ENCODE results near the gene ARID3A. TPM values are rescaled to one million over a fixed set of nuclear protein-coding genes. Genes with fewer than 3 reads are reported as not detected.
A peak's percentile ranks its signal among the peaks of the same experiment; 100 is the strongest.

The ARID3A gene
- total and polyA plus RNA-seq, 2 of the 4 experiments (the other 2 are of a cell fraction), result 16.0 to 23.1 TPM

DNA sequence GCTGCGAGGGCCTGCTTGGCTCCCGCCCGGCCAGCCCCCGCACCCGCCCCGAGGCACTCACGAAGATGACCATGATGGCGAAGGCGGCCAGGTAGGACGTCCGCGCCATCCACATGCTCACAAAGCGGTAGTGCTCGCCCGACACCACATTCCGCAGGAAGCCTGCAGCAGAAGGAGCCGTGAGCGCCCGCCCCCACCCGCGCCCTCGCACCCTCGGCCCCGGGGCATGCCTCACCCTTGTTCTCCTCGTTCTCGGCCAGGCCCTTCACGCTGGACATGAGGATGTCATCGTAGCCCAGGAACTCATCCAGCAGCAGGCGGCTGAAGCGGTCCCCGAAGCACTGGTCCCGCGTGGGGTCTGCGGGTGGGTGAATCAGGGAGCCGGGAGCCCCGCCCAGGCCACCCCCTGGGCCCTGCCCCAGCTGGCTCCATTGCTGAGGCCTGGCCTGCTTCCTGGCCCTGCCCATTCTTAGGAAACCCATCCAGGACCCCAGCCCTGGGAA is 86.0 kb downstream of the ARID3A start:
- TF ChIP-seq SMC3 (IDR thresholded peaks at IDR 0.05; ENCODE audit: low read depth, low read length) (no peak), BHLHE40 (IDR thresholded peaks at IDR 0.05; ENCODE audit: low read depth, low read length) (no peak), MAZ (IDR thresholded peaks at IDR 0.05; ENCODE audit: borderline replicate concordance, low read depth, low read length) (no peak), POLR2A (IDR thresholded peaks at IDR 0.05; ENCODE audit: low read depth, low read length) (no peak), RAD21 (IDR thresholded peaks at IDR 0.05; ENCODE audit: low read length) (no peak), RFX5 (IDR thresholded peaks at IDR 0.05; ENCODE audit: low read depth, low read length) (no peak), RCOR1 (IDR thresholded peaks at IDR 0.05; ENCODE audit: insufficient replicate concordance, low read length) (no peak), CEBPB (IDR thresholded peaks at IDR 0.05; ENCODE audit: low read depth, low read length) (no peak), CHD1 (IDR thresholded peaks at IDR 0.05; ENCODE audit: low read depth, low read length) (no peak), MAFK (IDR thresholded peaks at IDR 0.05; ENCODE audit: low read depth, low read length) (no peak), FOS (IDR thresholded peaks at IDR 0.05; ENCODE audit: low read depth, low read length) (no peak)
- TF ChIP-seq, protein P1, sequence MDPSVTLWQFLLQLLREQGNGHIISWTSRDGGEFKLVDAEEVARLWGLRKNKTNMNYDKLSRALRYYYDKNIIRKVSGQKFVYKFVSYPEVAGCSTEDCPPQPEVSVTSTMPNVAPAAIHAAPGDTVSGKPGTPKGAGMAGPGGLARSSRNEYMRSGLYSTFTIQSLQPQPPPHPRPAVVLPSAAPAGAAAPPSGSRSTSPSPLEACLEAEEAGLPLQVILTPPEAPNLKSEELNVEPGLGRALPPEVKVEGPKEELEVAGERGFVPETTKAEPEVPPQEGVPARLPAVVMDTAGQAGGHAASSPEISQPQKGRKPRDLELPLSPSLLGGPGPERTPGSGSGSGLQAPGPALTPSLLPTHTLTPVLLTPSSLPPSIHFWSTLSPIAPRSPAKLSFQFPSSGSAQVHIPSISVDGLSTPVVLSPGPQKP (IDR thresholded peaks at IDR 0.05; ENCODE audit: borderline replicate concordance, low read depth, low read length), result no peak
- Histone ChIP-seq H3K27ac (ENCODE audit: insufficient read depth, low read length) (no peak overlapping the region), H3K79me1 (ENCODE audit: low read depth in 1 of 2, low read length in 2 of 2) (peaks cover 0 to 47% of the 10 kb centered on the region in 2 experiments; a peak in 2 of 4 replicates), H2BK120ac (ENCODE audit: low read depth, low read length) (no peak overlapping the region), H3K4ac (ENCODE audit: low read depth, low read length) (no peak overlapping the region), H3K56ac (ENCODE audit: extremely low read depth, insufficient read depth, low read length) (no peak overlapping the region), H2AK5ac (ENCODE audit: low read depth, low read length) (no peak overlapping the region), H3K27me3 (ENCODE audit: control insufficient read depth, insufficient read depth, low read length) (no peaks in the 10 kb centered on the region), H2AFZ (replicated peaks; ENCODE audit: low read length, poor library complexity) (peak overlapping the region; percentile 32), H2BK20ac (ENCODE audit: low read depth, low read length) (no peak overlapping the region), H3K4me1 (ENCODE audit: control insufficient read depth, insufficient read depth, low read length) (peaks cover 28% of the 10 kb centered on the region), H4K5ac (ENCODE audit: low read depth, low read length) (no peak overlapping the region), H3K36me3 (ENCODE audit: control insufficient read depth, insufficient read depth, low read length) (peaks cover 38% of the 10 kb centered on the region), H2AK9ac (replicated peaks; ENCODE audit: low read depth, low read length, poor library complexity) (no peak overlapping the region), H3K9me1 (ENCODE audit: insufficient read depth, low read length) (peaks cover 7% of the 10 kb centered on the region; the same call in 1 of the 2 replicates), H3K14ac (replicated peaks; ENCODE audit: low read depth, low read length) (no peak overlapping the region), H2BK15ac (ENCODE audit: low read depth, low read length) (no peak overlapping the region), H4K20me1 (ENCODE audit: insufficient read depth, low read length) (peaks cover 65% of the 10 kb centered on the region), H3K9me3 (ENCODE audit: control insufficient read depth, insufficient read depth, low read length) (no peaks in the 10 kb centered on the region), H4K8ac (ENCODE audit: low read depth in 2 of 2, low read length in 2 of 2) (no peak overlapping the region), H3K18ac (ENCODE audit: low read depth, low read length) (no peak overlapping the region), H3K9ac (ENCODE audit: low read depth, low read length) (no peak overlapping the region), H3K4me3 (ENCODE audit: insufficient read depth, low read depth, low read length) (no peak overlapping the region), H3K23ac (ENCODE audit: low read depth, low read length) (no peak overlapping the region), H3K4me2 (ENCODE audit: low read depth, low read length) (no peak overlapping the region), H2BK5ac (ENCODE audit: low read depth, low read length, poor library complexity, severe bottlenecking) (no peak overlapping the region), H4K91ac (ENCODE audit: insufficient read depth, low read depth, low read length) (no peak overlapping the region)
- ATAC-seq (ENCODE audit: low read depth), result no peak
- in situ Hi-C loops (cut with MboI; ENCODE audit: low sequenced_read_pairs) (no loop called here), intact Hi-C loops (cut with micrococcal nuclease) (no loop called here), dilution Hi-C loops (cut with HindIII; ENCODE audit: low sequenced_read_pairs, unreplicated experiment) (no loop called here)
- no TSS peak for BruUV-seq (replicated peaks)
- 94% methylated on average over 29 of the region's 36 CpGs; no CpG with 5 or more reads in 1 of the 2 experiments for WGBS, 2 experiments (ENCODE audit: extremely low coverage in 2 of 2, insufficient read length in 1 of 2)
- DNase-seq, result no peak
- ChIA-PET POLR2A (ENCODE audit: unreplicated experiment) (no interaction called here), CTCF (no interaction called here)

Data from IMR-90 (cell line).